ENCODE results near the gene FGGY. TPM values are rescaled to one million over a fixed set of nuclear protein-coding genes. Genes with fewer than 3 reads are reported as not detected.

FGGY gene
- total RNA-seq, 1 experiment from 2014 or later, result 14.6 TPM

- Histone ChIP-seq H2BK5ac (ENCODE audit: insufficient read length, low read length) (no peak overlapping the region), H2AFZ (ENCODE audit: low read length) (no peak overlapping the region), H3K9me3 (ENCODE audit: control insufficient read depth, low read depth, low read length) (no peaks in the 10 kb centered on the region), H3K23ac (ENCODE audit: insufficient read length, low read depth, low read length) (no peak overlapping the region), H3K27me3 (ENCODE audit: insufficient read depth, low read length) (no peaks in the 10 kb centered on the region), H3K23me2 (ENCODE audit: insufficient read length, low read depth, low read length, poor library complexity, severe bottlenecking) (no peaks in the 10 kb centered on the region), H3K56ac (ENCODE audit: insufficient read length, low read depth, low read length) (no peak overlapping the region), H4K91ac (ENCODE audit: insufficient read length, low read depth, low read length) (no peak overlapping the region), H2BK15ac (ENCODE audit: low read depth, low read length) (no peak overlapping the region), H3K18ac (ENCODE audit: insufficient read length, low read depth, low read length) (no peak overlapping the region), H3K9ac (ENCODE audit: extremely low read depth, insufficient read length, low read length) (no peak overlapping the region), H4K5ac (ENCODE audit: insufficient read length, low read depth, low read length) (no peak overlapping the region), H3K14ac (ENCODE audit: insufficient read depth, low read length) (no peak overlapping the region), H2AK5ac (ENCODE audit: insufficient read length, low read length) (no peak overlapping the region), H4K20me1 (ENCODE audit: control insufficient read depth, insufficient read depth, insufficient read length) (no peaks in the 10 kb centered on the region), H3K27ac (ENCODE audit: insufficient read length, low read depth, low read length) (no peak overlapping the region), H3K4ac (ENCODE audit: low read depth, low read length) (no peak overlapping the region), H4K8ac (replicated peaks; ENCODE audit: insufficient read length, low read depth, low read length) (no peak overlapping the region), H3K4me2 (ENCODE audit: insufficient read depth, insufficient read length, low read length) (no peak overlapping the region), H3T11ph (ENCODE audit: low read length) (no peak overlapping the region), H2BK120ac (ENCODE audit: low read depth, low read length, poor library complexity, severe bottlenecking) (no peak overlapping the region), H3K79me2 (ENCODE audit: insufficient read depth, low read length) (no peaks in the 10 kb centered on the region), H2BK20ac (ENCODE audit: low read depth, low read length, poor library complexity, severe bottlenecking) (no peak overlapping the region), H3K4me1 (ENCODE audit: insufficient read depth, low read length) (peaks cover 5% of the 10 kb centered on the region), H3K79me1 (ENCODE audit: insufficient read depth, low read depth, low read length, poor library complexity, severe bottlenecking) (no peaks in the 10 kb centered on the region), H2BK12ac (ENCODE audit: insufficient read length, low read depth, low read length) (no peak overlapping the region)
- Mint-ChIP-seq H3K4me1 (peaks cover 33 to 41% of the 10 kb centered on the region in 2 experiments), H3K9me3 (peaks cover 7 to 13% of the 10 kb centered on the region in 2 experiments), H3K4me3 (no peak overlapping the region), H3K27ac (no peak overlapping the region), H3K27me3 (ENCODE audit: low read depth) (no peaks in the 10 kb centered on the region), H3K36me3 (ENCODE audit: insufficient read depth in 1 of 3, low read depth in 3 of 3) (peaks cover 3 to 22% (median 3%) of the 10 kb centered on the region in 3 experiments; a peak in 5 of 7 replicates)
- WGBS (ENCODE audit: extremely low coverage, insufficient read length, low lambda C conversion rate), result no CpG with 5 or more reads among the region's 1 CpG
- no peak for TF ChIP-seq CTCF (conservative IDR thresholded peaks at IDR 0.05)
- no peak for DNase-seq
These were observed 146.4 kb downstream of the FGGY start for GRCh38 chr1:59443310-59443709.
